Vagina (tissue), 2 donors: ENCODE data around the gene C2orf74.

Source experiments
- POLR2AphosphoS5 ChIP-seq, 2 donors: sonication (generic); formaldehyde crosslinking; IDR thresholded peaks; one replicate each; pipeline ENCODE4 v1.9.0; 2017; ENCODE audit warnings: antibody characterized with exemption in 2 of 2, mild to moderate bottlenecking in 2 of 2, low read depth in 1 of 2; ENCODE audit not compliant: insufficient read depth in 1 of 2
- TF ChIP-seq, protein P1 (sequence below), 3 experiments: fragments of 450-650 bp in 2 of 3; fragments of 200-600 bp in 1 of 3; sonication (generic) in 1 of 3; IDR thresholded peaks; one replicate each; pipeline ENCODE4 v1.5.1; 2017 to 2019; ENCODE audit warnings: antibody characterized with exemption in 3 of 3, mild to moderate bottlenecking in 2 of 3, moderate library complexity in 2 of 3

DNA sequence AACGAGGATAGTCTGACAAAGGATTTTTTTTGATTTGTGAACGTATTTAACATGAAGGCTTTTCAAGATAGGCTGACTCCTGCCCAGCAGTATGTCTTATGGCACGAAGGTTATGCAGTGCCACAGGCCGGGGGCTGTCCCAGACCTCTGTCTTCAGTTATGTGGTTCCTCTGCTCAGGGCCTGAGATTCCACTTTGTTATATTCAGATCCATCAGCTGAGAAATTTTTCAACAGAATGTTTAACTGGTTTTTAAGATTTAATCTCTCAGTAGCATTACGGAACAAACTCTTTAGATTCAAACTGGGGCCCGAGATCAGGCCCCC is 20.0 kb downstream of the C2orf74 start:
- TF ChIP-seq, protein P1, sequence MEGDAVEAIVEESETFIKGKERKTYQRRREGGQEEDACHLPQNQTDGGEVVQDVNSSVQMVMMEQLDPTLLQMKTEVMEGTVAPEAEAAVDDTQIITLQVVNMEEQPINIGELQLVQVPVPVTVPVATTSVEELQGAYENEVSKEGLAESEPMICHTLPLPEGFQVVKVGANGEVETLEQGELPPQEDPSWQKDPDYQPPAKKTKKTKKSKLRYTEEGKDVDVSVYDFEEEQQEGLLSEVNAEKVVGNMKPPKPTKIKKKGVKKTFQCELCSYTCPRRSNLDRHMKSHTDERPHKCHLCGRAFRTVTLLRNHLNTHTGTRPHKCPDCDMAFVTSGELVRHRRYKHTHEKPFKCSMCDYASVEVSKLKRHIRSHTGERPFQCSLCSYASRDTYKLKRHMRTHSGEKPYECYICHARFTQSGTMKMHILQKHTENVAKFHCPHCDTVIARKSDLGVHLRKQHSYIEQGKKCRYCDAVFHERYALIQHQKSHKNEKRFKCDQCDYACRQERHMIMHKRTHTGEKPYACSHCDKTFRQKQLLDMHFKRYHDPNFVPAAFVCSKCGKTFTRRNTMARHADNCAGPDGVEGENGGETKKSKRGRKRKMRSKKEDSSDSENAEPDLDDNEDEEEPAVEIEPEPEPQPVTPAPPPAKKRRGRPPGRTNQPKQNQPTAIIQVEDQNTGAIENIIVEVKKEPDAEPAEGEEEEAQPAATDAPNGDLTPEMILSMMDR (IDR thresholded peaks at IDR 0.05): no peak
- TF ChIP-seq POLR2AphosphoS5 (IDR thresholded peaks at IDR 0.05; ENCODE audit: insufficient read depth in 1 of 2, low read depth in 1 of 2): no peak
